ENCODE results near the gene GRAMD1B.

GRCh38 chr11:123588864-123589262 is 158.8 kb downstream of the GRAMD1B start:
- no peak for TF ChIP-seq EZH2 (IDR thresholded peaks at IDR 0.05; ENCODE audit: low read length, missing control alignments)
- TF ChIP-seq, protein P1, sequence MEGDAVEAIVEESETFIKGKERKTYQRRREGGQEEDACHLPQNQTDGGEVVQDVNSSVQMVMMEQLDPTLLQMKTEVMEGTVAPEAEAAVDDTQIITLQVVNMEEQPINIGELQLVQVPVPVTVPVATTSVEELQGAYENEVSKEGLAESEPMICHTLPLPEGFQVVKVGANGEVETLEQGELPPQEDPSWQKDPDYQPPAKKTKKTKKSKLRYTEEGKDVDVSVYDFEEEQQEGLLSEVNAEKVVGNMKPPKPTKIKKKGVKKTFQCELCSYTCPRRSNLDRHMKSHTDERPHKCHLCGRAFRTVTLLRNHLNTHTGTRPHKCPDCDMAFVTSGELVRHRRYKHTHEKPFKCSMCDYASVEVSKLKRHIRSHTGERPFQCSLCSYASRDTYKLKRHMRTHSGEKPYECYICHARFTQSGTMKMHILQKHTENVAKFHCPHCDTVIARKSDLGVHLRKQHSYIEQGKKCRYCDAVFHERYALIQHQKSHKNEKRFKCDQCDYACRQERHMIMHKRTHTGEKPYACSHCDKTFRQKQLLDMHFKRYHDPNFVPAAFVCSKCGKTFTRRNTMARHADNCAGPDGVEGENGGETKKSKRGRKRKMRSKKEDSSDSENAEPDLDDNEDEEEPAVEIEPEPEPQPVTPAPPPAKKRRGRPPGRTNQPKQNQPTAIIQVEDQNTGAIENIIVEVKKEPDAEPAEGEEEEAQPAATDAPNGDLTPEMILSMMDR (conservative IDR thresholded peaks at IDR 0.05 in 1 of 2, IDR thresholded peaks at IDR 0.05 in 1 of 2; ENCODE audit: low read depth in 1 of 2, low read length in 2 of 2), result no peak

All from fibroblast of lung (primary cell).